Measurements from ENCODE around the gene LPAR1.
"Not testable (repeated sequence)": the region's sequence is repeated elsewhere in the genome, so short reads cannot be mapped to it uniquely, and the experiment has no call there.

LPAR1 gene

DNA sequence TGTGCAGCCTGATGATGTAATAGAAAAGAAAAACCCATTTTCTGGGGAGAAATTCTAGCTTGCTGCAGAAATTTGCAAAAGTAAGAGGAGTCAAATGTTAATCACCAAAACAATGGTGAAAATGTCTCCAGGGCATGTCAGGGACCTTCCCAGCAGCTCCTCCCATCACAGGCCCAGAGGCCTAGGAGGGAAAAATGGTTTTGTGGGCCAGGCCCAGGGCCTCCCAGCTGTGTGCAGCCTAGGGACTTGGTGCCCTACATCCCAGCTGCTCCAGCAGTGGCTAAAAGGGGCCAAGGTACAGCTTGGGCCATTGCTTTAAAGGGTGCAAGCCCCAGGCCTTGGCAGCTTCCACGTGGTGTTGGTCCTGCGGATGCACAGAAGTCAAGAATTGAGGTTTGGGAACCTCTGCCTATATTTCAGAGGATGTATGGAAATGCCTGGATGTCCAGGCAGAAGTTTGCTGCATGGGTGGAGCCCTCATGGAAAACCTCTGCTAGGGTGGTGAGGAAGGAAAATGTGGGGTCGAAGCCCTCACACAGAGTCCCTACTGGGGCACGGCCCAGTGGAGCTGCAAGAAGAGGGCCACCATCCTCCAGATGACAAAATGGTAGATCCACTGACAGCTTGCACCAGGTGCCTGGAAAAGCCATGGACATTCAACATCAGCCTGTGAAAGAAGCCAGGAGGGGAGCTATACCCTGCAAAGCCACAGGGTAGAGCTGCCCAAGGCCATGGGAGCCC is 176.7 kb downstream of the LPAR1 start:
- DNase-seq = not testable (repeated sequence)

DNA sequence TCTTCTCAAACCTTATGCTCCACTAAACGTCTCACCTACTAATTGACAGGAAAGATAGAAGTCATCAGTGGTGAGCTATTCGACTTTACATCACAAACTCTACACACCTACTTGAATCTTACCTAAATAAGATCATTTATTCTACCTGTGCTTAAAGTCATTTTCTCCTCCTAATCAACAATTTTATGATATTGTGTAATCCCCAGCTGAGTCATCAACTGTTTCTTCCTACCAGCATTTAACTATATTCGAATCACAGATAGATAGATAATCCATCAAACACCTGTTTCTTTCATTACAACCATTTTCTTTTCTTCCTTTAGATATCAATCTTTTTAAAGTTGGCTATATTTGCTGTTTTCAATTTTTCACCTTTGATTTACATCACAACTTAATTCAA is 181.5 kb downstream of the LPAR1 start:
- DNase-seq = no peak

GRCh38 chr9:110850401-110851135 is 187.7 kb downstream of the LPAR1 start:
- no peak for DNase-seq

- DNase-seq = no peak
These were observed 190.6 kb downstream of the LPAR1 start for GRCh38 chr9:110847671-110848070.

DNA sequence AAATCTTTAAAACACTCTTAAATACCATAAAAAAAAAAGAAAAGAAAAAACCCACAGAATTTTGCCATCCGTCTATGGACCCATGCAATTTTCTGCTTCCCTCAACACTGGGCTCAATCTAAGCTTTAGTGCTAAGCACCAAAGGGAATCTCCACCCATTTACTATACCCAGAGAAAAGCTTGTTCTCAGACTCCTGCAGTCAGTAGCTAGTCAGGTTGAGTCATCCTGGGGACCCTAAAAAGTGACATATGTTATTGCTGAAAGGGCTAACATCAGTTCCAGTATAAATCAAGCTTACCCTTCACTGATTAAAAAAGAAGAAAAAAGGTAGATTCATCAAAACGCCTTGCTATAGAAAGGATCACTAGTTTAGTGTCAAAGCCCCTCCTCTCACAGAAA is 192.1 kb downstream of the LPAR1 start:
- no peak for DNase-seq

DNA sequence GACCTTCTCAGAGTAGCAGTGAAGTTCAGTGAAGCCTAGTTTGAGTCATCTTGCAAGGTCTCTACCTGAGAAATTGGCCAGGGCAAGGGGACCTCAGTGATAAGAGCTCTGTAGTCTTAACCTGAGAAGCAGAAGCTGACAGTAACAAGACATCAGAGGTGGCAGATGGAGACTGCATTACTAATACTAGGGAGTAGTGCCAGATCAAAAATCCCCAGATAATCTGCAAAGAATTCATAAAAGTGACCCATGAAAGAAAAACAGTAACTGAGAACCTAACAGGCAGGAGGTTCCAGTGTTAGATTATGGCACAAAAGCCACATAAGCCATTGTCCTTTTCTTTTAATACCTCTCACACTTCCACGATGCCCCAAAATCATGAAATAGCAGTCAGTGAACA is 194.1 kb downstream of the LPAR1 start:
- DNase-seq = no peak

- no peak for DNase-seq
These were observed 195.3 kb downstream of the LPAR1 start for GRCh38 chr9:110842986-110843385.

GRCh38 chr9:110842169-110842568 is 196.1 kb downstream of the LPAR1 start:
- no peak for DNase-seq

DNA sequence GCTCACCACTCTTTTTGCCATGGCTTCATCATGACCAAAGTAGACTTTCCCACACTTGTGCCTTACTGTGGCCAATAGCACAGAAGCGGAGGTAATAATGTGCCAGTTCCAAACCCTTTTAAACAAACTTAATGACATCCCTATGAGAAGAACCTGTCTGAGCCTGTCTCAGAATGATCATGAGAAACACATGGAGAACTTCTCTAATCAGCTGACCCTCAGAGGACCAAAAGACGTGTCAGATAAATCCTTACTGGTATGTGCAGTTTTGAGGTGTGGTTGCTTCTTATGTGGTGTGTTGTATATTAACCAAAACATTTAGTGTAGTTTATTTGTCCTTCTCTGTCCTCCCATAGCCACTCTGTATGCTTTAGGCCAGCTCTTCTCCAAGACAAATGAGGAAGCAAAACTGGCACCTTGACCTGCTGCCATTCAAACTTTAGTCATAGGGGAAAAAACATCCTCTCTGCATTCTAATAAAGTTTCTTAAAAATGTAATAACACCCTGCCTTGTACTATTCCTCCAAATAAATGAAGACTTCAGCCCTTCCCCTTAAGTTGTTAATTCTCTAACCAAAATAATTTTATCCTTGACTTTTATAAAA is 200.8 kb downstream of the LPAR1 start:
- no peak for DNase-seq

DNA sequence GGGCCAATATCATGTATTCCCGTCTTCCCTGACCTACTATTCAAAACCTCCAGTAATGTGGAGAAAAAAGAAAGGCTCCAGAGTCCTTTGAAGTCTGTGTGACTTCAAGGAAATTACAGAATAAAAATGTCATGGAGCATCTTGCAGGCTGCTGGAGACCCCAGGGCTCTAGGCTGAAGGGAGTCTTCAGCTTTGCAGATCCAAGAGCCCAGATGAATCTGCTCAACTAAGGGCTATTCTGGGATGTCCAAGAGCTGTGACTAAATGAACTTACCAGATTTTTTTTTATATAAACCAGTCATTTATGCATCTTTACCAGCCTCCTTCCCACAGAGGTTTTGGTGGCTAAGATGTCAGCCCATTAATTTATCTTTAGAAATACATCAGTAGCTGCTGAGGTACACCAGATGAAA is 202.4 kb downstream of the LPAR1 start:
- DNase-seq = no peak

- no peak for DNase-seq
These were observed 202.9 kb downstream of the LPAR1 start for GRCh38 chr9:110835404-110835803.

- no peak for DNase-seq
These were observed 205.3 kb downstream of the LPAR1 start for GRCh38 chr9:110832926-110833325.

DNA sequence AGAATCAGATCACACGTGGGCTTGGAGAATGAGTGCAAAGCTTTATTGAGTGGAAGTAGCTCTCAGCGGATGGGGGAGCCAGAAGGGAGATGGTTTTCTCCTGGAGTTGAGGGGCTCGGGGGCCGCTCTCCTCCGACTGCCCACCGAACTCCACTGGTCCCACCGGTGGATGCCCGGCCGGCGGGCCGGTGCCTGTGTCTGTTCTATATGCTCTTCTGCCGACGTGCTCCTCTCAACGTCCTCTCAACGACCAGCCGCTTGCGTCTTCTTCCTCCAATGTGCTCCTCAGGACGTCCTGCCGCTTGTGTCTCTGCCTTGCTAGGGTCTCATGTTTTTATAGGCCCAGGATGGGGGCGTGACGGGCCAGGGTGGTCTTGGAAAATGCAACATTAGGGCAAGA is 207.8 kb downstream of the LPAR1 start:
- DNase-seq = no peak

GRCh38 chr9:110828264-110828663 is 210.0 kb downstream of the LPAR1 start:
- no peak for DNase-seq

GRCh38 chr9:110826400-110826799 is 211.9 kb downstream of the LPAR1 start:
- DNase-seq = not testable (repeated sequence)

DNA sequence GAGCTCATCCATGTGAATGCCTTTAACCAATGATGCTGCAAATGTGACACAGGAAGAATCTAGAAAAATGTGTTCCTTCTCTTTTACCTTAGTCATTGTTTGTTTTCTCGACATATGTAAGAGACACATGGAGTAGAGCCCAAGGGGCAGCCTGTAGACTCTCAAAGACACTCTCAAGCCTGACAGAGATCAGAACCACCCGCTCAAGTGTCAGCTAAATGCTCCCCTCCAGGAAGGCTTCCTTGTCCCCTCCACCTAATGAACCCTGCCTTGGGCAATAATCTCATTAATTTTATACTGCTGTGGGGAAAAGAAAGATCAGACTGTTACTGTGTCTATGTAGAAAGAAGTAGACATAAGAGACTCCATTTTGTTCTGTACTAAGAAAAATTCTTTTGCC is 212.3 kb downstream of the LPAR1 start:
- DNase-seq = no peak

GRCh38 chr9:110825129-110825528 is 213.1 kb downstream of the LPAR1 start:
- DNase-seq = not testable (repeated sequence)

Measured in CD4-positive, alpha-beta T cell treated with Interleukin-21 for 1 hour (primary cell).